Ecto neural progenitor cell (in vitro differentiated cells): ENCODE measurements around the gene IRAK1.

Experiments
- DNase-seq: peaks from one replicate; pipeline ENCODE4 v3.0.0-alpha.2; 2018; ENCODE audit warnings: low spot score

Gene IRAK1

DNA sequence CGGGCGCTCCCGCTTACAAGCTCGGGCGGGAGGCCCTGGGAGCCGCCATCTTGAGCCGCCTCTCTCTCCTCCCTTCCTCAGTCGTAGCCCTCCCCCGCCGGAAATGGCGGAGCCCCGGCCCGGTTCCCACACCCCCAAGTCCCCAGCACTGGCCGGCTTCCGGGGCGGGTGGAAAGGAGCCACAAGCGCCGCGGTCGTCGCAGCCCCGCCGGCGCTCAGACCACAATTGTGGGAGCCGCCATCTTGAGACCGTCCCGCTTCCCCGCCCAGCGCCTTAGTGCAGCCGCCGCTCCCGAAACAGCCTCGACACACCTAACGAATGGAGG is 48.6 kb downstream of the IRAK1 start:
- peak; percentile 82 for DNase-seq

GRCh38 chrX:153970357-153971123 is 49.2 kb downstream of the IRAK1 start:
- peak; percentile 71 for DNase-seq

DNA sequence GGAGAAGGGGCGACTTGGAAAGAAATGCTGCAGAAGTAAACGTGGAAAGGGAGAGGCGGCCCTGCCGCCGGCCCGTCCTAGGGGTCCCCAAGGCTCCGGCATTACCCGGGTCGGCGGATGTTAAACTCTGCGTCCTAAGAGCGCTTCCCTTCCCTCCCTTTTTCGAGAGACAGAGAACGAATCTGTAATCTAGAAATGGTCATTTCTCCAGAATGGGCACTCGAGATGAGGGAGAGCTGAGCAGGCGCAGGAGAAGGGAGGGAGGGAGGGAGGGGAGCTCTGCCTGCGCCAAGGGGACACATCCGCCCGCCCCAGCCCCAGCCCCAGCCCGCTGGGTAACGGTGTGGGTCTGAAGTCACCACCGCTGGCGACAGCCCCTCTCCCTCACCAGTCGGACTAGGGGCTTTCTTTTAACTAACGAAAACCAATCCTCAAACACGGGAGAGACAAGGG is 49.8 kb downstream of the IRAK1 start:
- DNase-seq: no peak

- DNase-seq: no peak
Observed at GRCh38 chrX:153969125-153969903, 50.4 kb downstream of the IRAK1 start.

- DNase-seq: no peak
Observed at GRCh38 chrX:153968754-153969124, 51.0 kb downstream of the IRAK1 start.

GRCh38 chrX:153968255-153968654 is 51.4 kb downstream of the IRAK1 start:
- no peak for DNase-seq

- no peak for DNase-seq
Observed at GRCh38 chrX:153967536-153968224, 52.0 kb downstream of the IRAK1 start.

- no peak for DNase-seq
Observed at GRCh38 chrX:153966841-153967535, 52.7 kb downstream of the IRAK1 start.

- DNase-seq: no peak
Observed at GRCh38 chrX:153966283-153966688, 53.4 kb downstream of the IRAK1 start.

- DNase-seq: no peak
Observed at GRCh38 chrX:153965406-153965805, 54.3 kb downstream of the IRAK1 start.

- no peak for DNase-seq
Observed at GRCh38 chrX:153964105-153964504, 55.6 kb downstream of the IRAK1 start.

DNA sequence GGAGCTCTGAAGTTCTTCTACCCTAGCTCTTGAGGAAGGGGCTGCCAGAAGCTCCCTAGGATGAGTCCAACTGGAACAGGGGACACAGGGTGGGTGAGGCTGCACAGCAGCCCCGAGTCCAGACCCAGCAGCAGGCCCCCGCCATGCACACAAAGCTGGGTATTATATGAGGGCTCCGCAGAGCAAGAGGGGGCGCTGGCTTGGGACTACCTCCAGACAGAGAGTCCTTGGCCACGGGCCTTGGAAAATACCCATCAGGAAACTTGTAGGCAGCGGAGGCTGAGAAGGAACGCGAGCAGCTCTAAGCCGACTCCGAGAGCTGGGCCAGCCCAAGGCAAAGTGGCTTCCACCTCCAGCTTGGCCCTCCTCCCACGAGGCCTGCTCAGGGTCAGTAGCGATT is 56.2 kb downstream of the IRAK1 start:
- no peak for DNase-seq

DNA sequence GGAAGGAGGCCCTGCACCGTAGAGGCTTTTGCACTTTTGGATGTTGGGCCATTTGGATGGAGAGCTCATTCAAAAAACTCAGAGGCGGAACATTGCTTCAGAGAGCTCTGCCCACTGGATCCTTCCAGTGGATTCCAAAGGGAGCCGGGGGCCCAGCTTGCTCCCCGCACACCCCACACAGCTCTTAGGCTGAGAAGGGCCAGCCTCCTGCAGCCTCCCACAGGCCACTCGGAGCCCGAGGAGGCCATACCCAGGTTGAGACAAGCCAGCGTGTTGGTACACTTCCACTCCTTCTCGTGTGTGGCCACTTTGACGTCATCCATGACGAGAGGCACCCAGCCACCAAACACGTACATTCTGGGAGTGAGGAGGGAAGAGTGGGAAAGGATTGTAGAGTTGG is 58.4 kb downstream of the IRAK1 start:
- no peak for DNase-seq

DNA sequence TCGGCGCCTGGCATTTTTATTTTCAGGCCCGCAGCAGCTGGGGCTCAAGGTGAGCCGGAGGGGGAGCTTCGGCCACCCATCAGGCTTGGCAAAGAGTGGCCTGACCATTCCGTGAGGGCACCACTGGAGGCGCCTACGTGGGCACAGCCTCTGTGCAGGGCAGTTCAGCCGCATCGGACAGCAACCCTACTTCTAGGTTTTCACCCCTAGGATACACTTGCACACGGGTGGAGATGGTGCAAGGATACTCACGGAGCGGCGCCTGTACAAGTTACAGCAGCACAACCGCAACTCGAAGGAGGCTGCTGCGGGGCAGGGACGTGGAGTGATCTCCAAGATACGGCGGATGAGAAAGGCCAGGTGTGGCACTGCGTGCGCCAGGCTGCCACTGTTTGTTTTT is 58.9 kb downstream of the IRAK1 start:
- no peak for DNase-seq
